Neural crest cell (in vitro differentiated cells): Measurements from ENCODE around the gene MYO7A. TPM values are rescaled to one million over a fixed set of nuclear protein-coding genes. Genes with fewer than 3 reads are reported as not detected.

ENCODE experiments used
- DNase-seq: peaks from one replicate; pipeline ENCODE4 v3.0.0; 2021; ENCODE audit warnings: low read depth, mixed read lengths, low spot score
- H3K27ac Mint-ChIP-seq: one replicate; pipeline ENCODE4 v1.8.0; 2021; ENCODE audit warnings: mild to moderate bottlenecking, mixed read lengths; ENCODE audit not compliant: unreplicated experiment
- H3K27me3 Mint-ChIP-seq: 2 replicates; pipeline ENCODE4 v1.8.0; 2021; ENCODE audit warnings: low read depth, mild to moderate bottlenecking, mixed read lengths
- H3K36me3 Mint-ChIP-seq: 2 replicates; pipeline ENCODE4 v1.8.0; 2021; ENCODE audit warnings: low read depth, mild to moderate bottlenecking, mixed read lengths
- H3K4me1 Mint-ChIP-seq: 2 replicates; pipeline ENCODE4 v1.8.0; 2021; ENCODE audit warnings: mixed read lengths
- H3K4me3 Mint-ChIP-seq: one replicate; pipeline ENCODE4 v1.8.0; 2021; ENCODE audit warnings: mild to moderate bottlenecking, mixed read lengths
- H3K9me3 Mint-ChIP-seq: 2 replicates; pipeline ENCODE4 v1.8.0; 2021; ENCODE audit warnings: mixed read lengths
- CTCF ChIP-seq: fragments of 200-600 bp; sonication (generic); conservative IDR thresholded peaks from 2 replicates; pipeline ENCODE4 v1.5.0; 2021; ENCODE audit warnings: antibody characterized with exemption, mild to moderate bottlenecking
- total RNA-seq: library from RNA; stranded (reverse); gene quantifications from 2 replicates; pipeline ENCODE4 v1.2.1, GENCODE V29; 2021

Gene MYO7A
- total RNA-seq, 1 donor from 2014 or later = 2.5 TPM

GRCh38 chr11:77119531-77119936 lies 8.5 kb upstream of the MYO7A start:
- H3K27me3 Mint-ChIP-seq = no peaks in the 10 kb centered on the region
- H3K27ac Mint-ChIP-seq = no peak overlapping the region
- TF ChIP-seq CTCF = no peak
- H3K4me1 Mint-ChIP-seq = peaks cover 8% of the 10 kb centered on the region
- H3K9me3 Mint-ChIP-seq = no peaks in the 10 kb centered on the region
- DNase-seq = no peak
- H3K36me3 Mint-ChIP-seq = peaks cover 4% of the 10 kb centered on the region
- H3K4me3 Mint-ChIP-seq = no peak overlapping the region

- Mint-ChIP-seq H3K9me3 (no peaks in the 10 kb centered on the region), H3K27me3 (no peaks in the 10 kb centered on the region), H3K4me3 (no peak overlapping the region), H3K27ac (no peak overlapping the region), H3K36me3 (peaks cover 4% of the 10 kb centered on the region), H3K4me1 (peaks cover 8% of the 10 kb centered on the region)
- no peak for DNase-seq
- no peak for TF ChIP-seq CTCF
Measured at GRCh38 chr11:77120571-77120970, 7.5 kb upstream of the MYO7A start.

GRCh38 chr11:77121096-77121640 lies 6.9 kb upstream of the MYO7A start:
- H3K4me3 Mint-ChIP-seq = no peak overlapping the region
- no peak for DNase-seq
- no peak overlapping the region for H3K27ac Mint-ChIP-seq
- H3K9me3 Mint-ChIP-seq = no peaks in the 10 kb centered on the region
- TF ChIP-seq CTCF = no peak
- peaks cover 4% of the 10 kb centered on the region for H3K36me3 Mint-ChIP-seq
- H3K27me3 Mint-ChIP-seq = no peaks in the 10 kb centered on the region
- peaks cover 9% of the 10 kb centered on the region for H3K4me1 Mint-ChIP-seq

GRCh38 chr11:77121876-77122575 lies 6.0 kb upstream of the MYO7A start:
- TF ChIP-seq CTCF = no peak
- DNase-seq = no peak
- H3K9me3 Mint-ChIP-seq = no peaks in the 10 kb centered on the region

GRCh38 chr11:77122576-77123212 lies 5.4 kb upstream of the MYO7A start:
- Mint-ChIP-seq H3K27me3 (no peaks in the 10 kb centered on the region), H3K9me3 (no peaks in the 10 kb centered on the region), H3K27ac (no peak overlapping the region), H3K36me3 (peaks cover 4% of the 10 kb centered on the region), H3K4me3 (no peak overlapping the region), H3K4me1 (peaks cover 10% of the 10 kb centered on the region)
- no peak for TF ChIP-seq CTCF
- no peak for DNase-seq

More at GRCh38 chr11:77121876-77122575, 6.0 kb upstream of the MYO7A start:
- Mint-ChIP-seq H3K36me3 (peaks cover 4% of the 10 kb centered on the region), H3K4me1 (peaks cover 12% of the 10 kb centered on the region), H3K27me3 (no peaks in the 10 kb centered on the region), H3K4me3 (no peak overlapping the region), H3K27ac (no peak overlapping the region)
